A673 (cell line): Measurements from ENCODE around the gene SIRPD. TPM values are rescaled to one million over a fixed set of nuclear protein-coding genes. Genes with fewer than 3 reads are reported as not detected.
A peak's percentile ranks its signal among the peaks of the same experiment; 100 is the strongest.

Experiments
- Bru-seq: library from RNA; stranded (reverse); fragments of 400-500 nt; gene quantifications from one replicate; lab custom pipeline; 2021; lab: Mats Ljungman, UMichigan
- BruChase-seq, 2 experiments: library from RNA; stranded (reverse); fragments of 400-500 nt; gene quantifications; one replicate each; lab custom pipeline; 2021; lab: Mats Ljungman, UMichigan
- BruUV-seq: library from RNA; stranded (reverse); fragments of 400-500 nt; replicated peaks from 2 replicates; lab custom pipeline; 2021; lab: Mats Ljungman, UMichigan
- CTCF ChIA-PET: fragments of 300-600 bp; sonication (Branson Sonifier 250); formaldehyde crosslinking; loops from one replicate; lab custom pipeline; 2022; ENCODE audit warnings: antibody characterized with exemption; lab: Charles Lee
- POLR2A ChIA-PET: fragments of 300-600 bp; sonication (Branson Sonifier 250); formaldehyde crosslinking; loops from one replicate; lab custom pipeline; 2022; ENCODE audit warnings: antibody characterized with exemption; ENCODE audit not compliant: low non-redundant PET; lab: Charles Lee
- DNase-seq: peaks from one replicate; pipeline ENCODE4 v3.0.0-alpha.2; 2015; ENCODE audit warnings: low spot score
- H3K27ac ChIP-seq: fragments of 200-600 bp; sonication (generic); 2 replicates; pipeline ENCODE4 v1.5.1; 2016; ENCODE audit warnings: mixed run types, low read depth, mild to moderate bottlenecking, mixed read lengths, antibody characterized with exemption, low read length; ENCODE audit not compliant: poor library complexity, severe bottlenecking
- H3K27me3 ChIP-seq: fragments of 200-600 bp; sonication (generic); replicated peaks from 2 replicates; pipeline ENCODE4 v1.6.1; 2017; ENCODE audit warnings: mixed run types, low read depth, mild to moderate bottlenecking, mixed read lengths, antibody characterized with exemption, low read length; ENCODE audit not compliant: insufficient read depth, poor library complexity
- H3K36me3 ChIP-seq: fragments of 200-600 bp; sonication (generic); 2 replicates; pipeline ENCODE4 v1.6.1; 2016; ENCODE audit warnings: mixed run types, mild to moderate bottlenecking, mixed read lengths, antibody characterized with exemption, low read length; ENCODE audit not compliant: insufficient read depth, poor library complexity, severe bottlenecking
- H3K4me1 ChIP-seq: fragments of 200-600 bp; sonication (generic); 2 replicates; pipeline ENCODE4 v1.6.1; 2017; ENCODE audit warnings: mixed run types, mild to moderate bottlenecking, mixed read lengths, antibody characterized with exemption, low read length; ENCODE audit not compliant: insufficient read depth, poor library complexity, severe bottlenecking
- H3K4me3 ChIP-seq: fragments of 200-600 bp; sonication (generic); 2 replicates; pipeline ENCODE4 v1.5.1; 2016; ENCODE audit warnings: low read depth, mixed run types, mild to moderate bottlenecking, mixed read lengths, low read length; ENCODE audit not compliant: poor library complexity, severe bottlenecking
- H3K9me3 ChIP-seq: fragments of 200-600 bp; sonication (generic); 2 replicates; pipeline ENCODE4 v1.6.1; 2016; ENCODE audit warnings: mixed run types, low read depth, mild to moderate bottlenecking, mixed read lengths, antibody characterized with exemption, low read length; ENCODE audit not compliant: poor library complexity, severe bottlenecking
- CTCF ChIP-seq: fragments of 300-800, 200-600 bp; sonication (generic); conservative IDR thresholded peaks from 2 replicates; pipeline ENCODE4 v1.5.1; 2017; ENCODE audit warnings: low read depth, mild to moderate bottlenecking, antibody characterized with exemption, low read length, moderate library complexity, mixed read lengths
- EZH2 ChIP-seq: fragments of 200-600 bp; sonication (generic); IDR thresholded peaks from 2 replicates; pipeline ENCODE4 v1.6.1; 2017; ENCODE audit warnings: borderline replicate concordance, low read depth, mild to moderate bottlenecking, mixed read lengths, antibody characterized with exemption, low read length; ENCODE audit not compliant: poor library complexity, severe bottlenecking
- intact Hi-C: fragments of 100-400 bp; cut with micrococcal nuclease; formaldehyde crosslinking; loops from one replicate; pipeline ENCODE4 v1.10.0; 2022; ENCODE audit not compliant: unreplicated experiment
- long read RNA-seq: library from polyadenylated mRNA; stranded (forward); transcript quantifications from one replicate; pipeline ENCODE4 v2.0.0, GENCODE V29; 2022
- total RNA-seq: library from RNA; stranded (reverse); gene quantifications from 2 replicates; pipeline ENCODE4 v1.2.3, GENCODE V29; 2021

SIRPD gene
- not detected in 2 replicates for total RNA-seq
- not detected for Bru-seq, nascent RNA
- BruChase-seq, experiment 1, labeled RNA remaining after a 2-hour chase = percentile 12 among the genes with signal in this experiment
- BruChase-seq, experiment 2, labeled RNA remaining after a 6-hour chase = not detected
- long read RNA-seq = 0 reads

- ChIA-PET POLR2A (no interaction called here), CTCF (no interaction called here)
- Histone ChIP-seq H3K4me1 (no peaks in the 10 kb centered on the region), H3K36me3 (no peaks in the 10 kb centered on the region), H3K27me3 (peaks cover 6% of the 10 kb centered on the region), H3K27ac (no peak within 1 kb of the TSS), H3K9me3 (no peaks in the 10 kb centered on the region), H3K4me3 (no peak within 1 kb of the TSS)
- BruUV-seq = no TSS peak
- no peak for DNase-seq
- TF ChIP-seq CTCF (no peak), EZH2 (no peak)
- intact Hi-C loops = no loop called here
Measured at GRCh38 chr20:1557605-1558004, at the start of gene SIRPD. Gene SIRPD (minus strand): TSS chr20:1557705. CDS start chr20:1557653, 52 bp downstream.

DNA sequence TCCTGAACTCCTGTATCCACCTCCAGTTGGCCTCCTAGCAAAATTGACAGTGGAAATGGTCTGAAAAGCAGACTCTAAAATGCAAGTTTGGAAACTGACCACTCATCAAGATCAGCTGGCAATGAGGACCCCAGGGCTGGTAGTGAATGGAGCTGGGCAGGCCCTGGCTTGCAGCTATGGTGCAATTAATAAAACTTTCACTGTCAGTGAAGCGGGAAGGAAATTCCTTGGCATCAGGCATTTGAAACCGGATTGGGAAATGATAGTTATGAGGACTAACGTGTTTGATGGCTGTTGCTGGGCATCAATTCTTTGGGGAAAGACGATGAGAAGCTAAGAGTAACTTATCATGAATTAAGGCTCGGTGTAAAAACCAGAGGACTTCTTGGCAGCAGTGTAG, 43.2 kb upstream of the SIRPD start:
- Histone ChIP-seq H3K36me3 (no peaks in the 10 kb centered on the region), H3K27ac (no peak overlapping the region), H3K27me3 (no peaks in the 10 kb centered on the region), H3K4me1 (no peaks in the 10 kb centered on the region), H3K4me3 (no peak overlapping the region), H3K9me3 (no peaks in the 10 kb centered on the region)
- no peak for TF ChIP-seq EZH2
- TF ChIP-seq CTCF = no peak
- CTCF ChIA-PET = no interaction called here
- intact Hi-C loops = no loop called here
- POLR2A ChIA-PET = no interaction called here
- BruUV-seq = no TSS peak
- no peak for DNase-seq

GRCh38 chr20:1595333-1595732, 37.8 kb upstream of the SIRPD start:
- no peaks in the 10 kb centered on the region for H3K4me1 ChIP-seq
- no TSS peak for BruUV-seq
- TF ChIP-seq CTCF (no peak), EZH2 (no peak)
- H3K9me3 ChIP-seq = no peaks in the 10 kb centered on the region
- H3K27ac ChIP-seq = no peak overlapping the region
- no peaks in the 10 kb centered on the region for H3K27me3 ChIP-seq
- ChIA-PET CTCF (no interaction called here), POLR2A (no interaction called here)
- intact Hi-C loops = no loop called here
- no peak overlapping the region for H3K4me3 ChIP-seq
- DNase-seq = no peak
- H3K36me3 ChIP-seq = no peaks in the 10 kb centered on the region
